AG04449 (cell line): ENCODE measurements around the gene IGF1R.

Experiments used
- CTCF ChIA-PET: fragments of 350-600 bp; formaldehyde crosslinking; extraction: SDS; loops from one replicate; lab custom pipeline; 2021; ENCODE audit warnings: antibody characterized with exemption; lab: Yijun Ruan, JAX
- POLR2A ChIA-PET: fragments of 400-600, 350-600 bp; formaldehyde crosslinking; extraction: SDS; loops from one replicate; lab custom pipeline; 2020; ENCODE audit warnings: antibody characterized with exemption, inconsistent platforms; lab: Yijun Ruan, JAX
- DNase-seq: peaks from one replicate; pipeline ENCODE4 v3.0.0-alpha.2; 2010; ENCODE audit warnings: low read depth, low spot score
- H3K4me3 ChIP-seq: 2 replicates; pipeline ENCODE4 v1.5.1; 2011; ENCODE audit warnings: low read depth, mild to moderate bottlenecking, control low read depth, low read length
- TF ChIP-seq, protein P1 (sequence below): IDR thresholded peaks from one replicate; pipeline ENCODE4 v1.5.1; 2011; ENCODE audit warnings: mild to moderate bottlenecking, moderate library complexity, low read length, control low read depth, inconsistent platforms; ENCODE audit not compliant: insufficient read depth; ENCODE audit errors: missing control alignments

The IGF1R gene

GRCh38 chr15:98712845-98713584 is 64.7 kb downstream of the IGF1R start:
- CTCF ChIA-PET = no interaction called here
- no peak overlapping the region for H3K4me3 ChIP-seq
- TF ChIP-seq, protein P1, sequence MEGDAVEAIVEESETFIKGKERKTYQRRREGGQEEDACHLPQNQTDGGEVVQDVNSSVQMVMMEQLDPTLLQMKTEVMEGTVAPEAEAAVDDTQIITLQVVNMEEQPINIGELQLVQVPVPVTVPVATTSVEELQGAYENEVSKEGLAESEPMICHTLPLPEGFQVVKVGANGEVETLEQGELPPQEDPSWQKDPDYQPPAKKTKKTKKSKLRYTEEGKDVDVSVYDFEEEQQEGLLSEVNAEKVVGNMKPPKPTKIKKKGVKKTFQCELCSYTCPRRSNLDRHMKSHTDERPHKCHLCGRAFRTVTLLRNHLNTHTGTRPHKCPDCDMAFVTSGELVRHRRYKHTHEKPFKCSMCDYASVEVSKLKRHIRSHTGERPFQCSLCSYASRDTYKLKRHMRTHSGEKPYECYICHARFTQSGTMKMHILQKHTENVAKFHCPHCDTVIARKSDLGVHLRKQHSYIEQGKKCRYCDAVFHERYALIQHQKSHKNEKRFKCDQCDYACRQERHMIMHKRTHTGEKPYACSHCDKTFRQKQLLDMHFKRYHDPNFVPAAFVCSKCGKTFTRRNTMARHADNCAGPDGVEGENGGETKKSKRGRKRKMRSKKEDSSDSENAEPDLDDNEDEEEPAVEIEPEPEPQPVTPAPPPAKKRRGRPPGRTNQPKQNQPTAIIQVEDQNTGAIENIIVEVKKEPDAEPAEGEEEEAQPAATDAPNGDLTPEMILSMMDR = no peak
- DNase-seq = no peak
- POLR2A ChIA-PET = interaction anchor here (0.6 kb wide), 1 partner anchor 121 kb away, joined by 3 read pairs; no protein-coding TSS in a partner anchor

DNA sequence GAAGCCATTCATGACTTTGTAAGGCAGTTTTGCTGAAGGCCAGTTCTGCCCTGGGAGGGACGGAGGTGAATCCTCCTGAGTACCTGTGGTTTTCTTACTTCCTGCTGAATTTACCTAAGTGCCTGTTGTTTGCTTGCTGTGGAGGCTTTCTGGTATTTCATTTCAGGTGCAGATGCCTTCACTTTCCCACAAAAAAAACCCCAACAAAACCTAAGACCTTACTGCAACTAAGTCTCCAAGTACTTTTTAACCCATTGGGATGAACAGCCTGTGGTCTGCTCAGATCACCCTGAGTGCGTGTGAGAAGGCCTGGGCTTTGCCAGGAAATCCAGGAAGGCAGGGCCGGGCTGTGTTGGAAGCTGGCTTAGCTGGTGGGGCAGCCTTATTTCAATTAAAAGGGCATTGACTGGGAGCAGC is 65.3 kb downstream of the IGF1R start:
- CTCF ChIA-PET = no interaction called here
- DNase-seq = no peak
- POLR2A ChIA-PET = interaction anchor here (0.6 kb wide), 1 partner anchor 120 kb away, joined by 3 read pairs; no protein-coding TSS in a partner anchor
- TF ChIP-seq, protein P1 = no peak
- H3K4me3 ChIP-seq = no peak overlapping the region

DNA sequence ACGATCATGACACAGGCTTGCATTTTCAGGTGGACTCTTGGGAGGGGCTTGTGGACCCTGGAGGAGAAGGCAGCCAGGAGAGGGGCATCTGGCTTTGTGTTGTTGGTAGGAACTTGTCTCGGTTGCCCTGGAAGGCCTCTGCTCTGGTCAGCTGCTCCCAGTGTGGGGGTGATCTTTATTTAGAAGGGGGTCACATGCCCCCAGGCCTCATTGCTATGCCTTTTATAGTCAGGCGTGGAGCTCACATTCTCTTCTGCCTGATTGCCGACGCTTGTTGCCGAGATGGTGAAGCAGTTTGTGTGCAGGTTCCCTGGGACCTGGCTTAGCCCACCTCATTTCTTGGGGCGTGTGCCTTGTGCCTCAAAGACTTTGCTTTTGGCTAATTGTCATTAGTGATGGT is 66.6 kb downstream of the IGF1R start:
- DNase-seq = no peak
- TF ChIP-seq, protein P1 = no peak
- no peak overlapping the region for H3K4me3 ChIP-seq
- POLR2A ChIA-PET = no interaction called here
- CTCF ChIA-PET = interaction anchor here (0.6 to 1.3 kb wide), 4 partner anchors 16 to 361 kb away, joined by 3 read pairs; no protein-coding TSS in a partner anchor

DNA sequence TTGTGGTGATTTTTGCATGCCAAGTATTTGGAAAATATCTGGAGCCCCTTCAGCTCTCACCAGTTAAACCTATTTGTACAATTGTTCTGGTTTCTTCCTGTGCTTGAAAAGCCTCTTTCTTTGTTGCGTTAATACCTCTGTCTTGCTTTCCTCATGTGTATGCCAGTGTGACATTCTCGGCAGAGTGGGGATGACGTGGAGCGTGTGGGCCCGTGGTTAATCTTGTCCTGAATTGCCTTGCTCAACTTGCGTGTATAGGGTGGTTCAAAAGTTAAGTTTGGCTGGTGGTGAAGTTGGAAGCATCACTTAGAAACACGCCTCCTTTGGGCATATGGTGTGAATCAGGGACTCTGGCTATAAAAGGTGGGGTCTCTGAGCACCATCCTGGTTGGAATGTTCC is 67.1 kb downstream of the IGF1R start:
- H3K4me3 ChIP-seq = no peak overlapping the region
- POLR2A ChIA-PET = no interaction called here
- CTCF ChIA-PET = interaction anchor here (1.3 kb wide), 1 partner anchor 17 kb away, joined by 3 read pairs; no protein-coding TSS in a partner anchor
- no peak for DNase-seq
- TF ChIP-seq, protein P1 = no peak

DNA sequence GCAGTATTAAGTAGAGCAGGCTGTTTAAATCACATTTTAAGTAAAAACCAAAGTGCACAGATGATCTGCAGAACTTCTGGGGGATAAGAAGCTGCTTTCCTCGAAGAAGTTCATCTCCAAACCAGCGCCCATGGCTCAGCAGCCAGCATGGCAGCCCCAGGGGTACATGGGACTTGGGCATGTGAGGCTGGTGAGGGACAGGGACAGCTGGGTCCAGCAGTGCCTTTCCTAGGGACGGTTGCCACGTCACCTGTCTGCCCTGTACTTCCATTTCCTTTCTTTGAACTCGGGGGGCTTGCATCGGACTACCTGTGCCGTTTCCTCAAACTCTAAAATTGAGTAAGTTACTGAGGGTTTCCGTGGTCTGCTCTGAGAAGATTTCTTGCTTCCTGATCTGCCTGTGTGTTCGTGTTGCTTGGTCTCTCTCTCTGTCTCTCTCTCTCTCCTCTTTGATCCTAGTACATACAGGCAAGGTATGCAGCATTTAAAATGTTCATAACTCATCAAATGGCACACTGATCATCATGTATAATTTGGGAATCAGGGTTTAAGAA is 67.6 kb downstream of the IGF1R start:
- ChIA-PET POLR2A (no interaction called here), CTCF (interaction anchor here (1.3 kb wide), 1 partner anchor 17 kb away, joined by 3 read pairs; no protein-coding TSS in a partner anchor)
- TF ChIP-seq, protein P1 = no peak
- DNase-seq = no peak
- no peak overlapping the region for H3K4me3 ChIP-seq

- ChIA-PET POLR2A (no interaction called here), CTCF (interaction anchor here (1.5 kb wide), 1 partner anchor 13 kb away, joined by 3 read pairs; no protein-coding TSS in a partner anchor)
- TF ChIP-seq, protein P1 = no peak
- no peak overlapping the region for H3K4me3 ChIP-seq
- DNase-seq = no peak
Measured at GRCh38 chr15:98717371-98717770, 69.0 kb downstream of the IGF1R start.
